Small intestine (tissue), 7 donors: Measurements from ENCODE around the gene KLK13. TPM values are rescaled to one million over a fixed set of nuclear protein-coding genes. Genes with fewer than 3 reads are reported as not detected.

Experiments used
- DNase-seq, 2 donors: peaks; one replicate each; pipeline versions ENCODE4 v3.0.0 to v3.0.0-alpha.2; 2013
- FAIRE-seq: peaks from 2 replicates; lab custom pipeline; 2012; peaks lifted over from hg19 to GRCh38; lab: Jason Lieb, UNC
- H3K27ac ChIP-seq, 3 donors: one replicate each; pipeline ENCODE4 v1.5.1; 2013; ENCODE audit warnings: low read length in 2 of 3, mild to moderate bottlenecking in 2 of 3, control low read depth in 1 of 3, inconsistent platforms in 1 of 3, low read depth in 1 of 3, moderate library complexity in 1 of 3
- H3K27me3 ChIP-seq, 3 donors: one replicate each; pipeline ENCODE4 v1.6.1; 2013; ENCODE audit warnings: low read length in 3 of 3, inconsistent platforms in 1 of 3; ENCODE audit not compliant: control insufficient read depth in 3 of 3, insufficient read depth in 3 of 3
- H3K36me3 ChIP-seq, 3 donors: one replicate each; pipeline ENCODE4 v1.6.1; 2013; ENCODE audit warnings: low read length in 3 of 3, inconsistent platforms in 1 of 3, low read depth in 1 of 3, mild to moderate bottlenecking in 1 of 3, moderate library complexity in 1 of 3; ENCODE audit not compliant: control insufficient read depth in 3 of 3, insufficient read depth in 2 of 3
- H3K4me1 ChIP-seq, 3 donors: one replicate each; pipeline ENCODE4 v1.6.1; 2013; ENCODE audit warnings: low read length in 2 of 3, inconsistent platforms in 1 of 3, low read depth in 1 of 3, mild to moderate bottlenecking in 1 of 3, moderate library complexity in 1 of 3; ENCODE audit not compliant: control insufficient read depth in 3 of 3, insufficient read depth in 2 of 3
- H3K4me3 ChIP-seq, 3 donors: one replicate each; pipeline ENCODE4 v1.5.1; 2013; ENCODE audit warnings: low read length in 3 of 3, control low read depth in 1 of 3, inconsistent platforms in 1 of 3, low read depth in 1 of 3, mild to moderate bottlenecking in 1 of 3, moderate library complexity in 1 of 3
- H3K9me3 ChIP-seq, 2 donors: one replicate each; pipeline ENCODE4 v1.6.1; 2013; ENCODE audit warnings: low read depth in 1 of 2, low read length in 1 of 2; ENCODE audit not compliant: control insufficient read depth in 2 of 2, insufficient read depth in 1 of 2
- WGBS, 3 donors: extraction: QIAGEN DNeasy Blood & Tissue Kit; methylation state at CpG; one replicate each; pipeline ENCODE4 v1.1.7; 2013; 5-methylcytosine and 5-hydroxymethylcytosine counted together
- polyA plus RNA-seq, 4 donors: library from polyadenylated mRNA; stranded (reverse) in 3 of 4; unstranded in 1 of 4; fragments of 200-250 nt in 3 of 4; fragments of 120-200 nt in 1 of 4; gene quantifications; one replicate each; pipeline versions ENCODE4 v1.2.1 to v1.2.3, GENCODE V29; 2013
- donor health status: healthy with polysubstance abuse.
- donor health status: control.
- donor health status: control.
- donor health status: Bipolar disorder and iron deficiency.
- donor health status: healthy.

KLK13 gene
- polyA plus RNA-seq, 4 donors, result 0.13 to 5.9 (median 2.5) TPM

DNA sequence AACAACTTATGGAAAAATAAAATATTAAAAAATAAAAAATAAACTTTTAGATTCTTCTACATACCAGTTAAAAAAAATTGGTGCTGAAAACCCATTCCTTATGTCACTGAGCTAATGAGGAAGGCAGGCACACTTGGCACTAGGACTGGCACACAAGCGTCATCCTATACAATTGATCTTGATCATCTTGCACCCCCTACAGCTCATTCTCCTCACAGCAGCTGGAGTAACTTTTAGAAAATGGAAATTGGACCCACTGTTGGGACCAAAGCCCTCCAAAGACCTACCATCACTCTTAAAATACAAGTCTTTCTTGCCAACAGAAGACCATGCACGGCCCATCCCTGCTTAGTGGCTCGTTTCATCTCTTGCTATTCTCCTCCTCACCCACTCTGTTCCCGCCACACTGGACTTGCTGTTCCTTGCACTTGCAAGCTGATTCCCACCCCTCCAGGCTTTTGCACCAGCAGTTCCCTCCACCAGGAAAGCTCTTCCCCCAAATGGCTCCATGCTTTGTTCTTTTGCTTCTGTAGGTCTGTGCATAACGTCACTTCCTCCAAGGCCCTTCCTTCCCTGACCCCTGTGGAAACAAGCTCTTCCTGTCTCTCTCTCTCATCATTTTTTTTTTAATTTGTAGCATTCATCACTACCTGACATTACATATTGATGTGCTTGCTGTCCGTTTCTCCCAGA lies 31.7 kb upstream of the KLK13 start:
- peaks cover 0 to 15% (median 2%) of the 10 kb centered on the region in 3 donors for H3K36me3 ChIP-seq
- H3K4me1 ChIP-seq, result no peaks in the 10 kb centered on the region
- no peaks in the 10 kb centered on the region for H3K9me3 ChIP-seq
- no peak for FAIRE-seq
- H3K27me3 ChIP-seq, result no peaks in the 10 kb centered on the region
- WGBS, 3 donors, result 74 to 88% (median 84%) methylated on average over 6 of the region's 6 CpGs
- H3K27ac ChIP-seq, result no peak overlapping the region
- no peak for DNase-seq
- H3K4me3 ChIP-seq, result no peak overlapping the region

DNA sequence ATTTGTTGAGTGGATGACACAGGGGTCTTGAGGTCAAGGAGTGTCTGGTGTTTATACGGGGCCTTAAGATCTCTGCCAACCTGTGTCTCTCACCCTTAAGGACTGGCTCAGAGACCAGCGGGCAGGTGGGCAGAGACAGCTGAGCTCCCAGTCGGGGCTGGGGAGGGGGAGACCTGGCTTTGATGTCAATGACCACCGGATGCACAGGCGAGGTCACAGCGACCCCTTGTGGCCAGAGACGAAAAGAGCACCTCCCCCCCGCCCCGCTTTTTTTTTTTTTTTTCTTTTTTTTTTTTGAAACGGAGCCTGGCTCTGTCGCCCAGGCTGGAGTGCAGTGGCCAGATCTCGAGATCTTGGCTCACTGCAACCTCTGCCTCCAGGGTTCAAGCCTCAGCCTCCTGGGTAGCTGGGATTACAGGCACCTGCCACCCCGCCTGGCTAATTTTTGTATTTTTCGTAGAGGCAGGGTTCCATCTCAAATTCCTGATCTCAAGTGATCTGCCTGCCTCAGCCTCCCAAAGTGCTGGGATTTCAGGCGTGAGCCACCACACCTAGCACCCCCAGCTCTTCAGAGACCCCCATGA lies 29.9 kb upstream of the KLK13 start:
- Histone ChIP-seq H3K9me3 (no peaks in the 10 kb centered on the region), H3K36me3 (peaks cover 0 to 12% (median 0%) of the 10 kb centered on the region in 3 donors), H3K27me3 (no peaks in the 10 kb centered on the region), H3K4me1 (no peaks in the 10 kb centered on the region), H3K27ac (no peak overlapping the region), H3K4me3 (no peak overlapping the region)
- no peak for FAIRE-seq
- DNase-seq, result peak in 1 of 2 donors; percentile 29
- WGBS, 3 donors, result 25 to 40% (median 35%) methylated on average over 12 to 15 of the region's 15 CpGs

DNA sequence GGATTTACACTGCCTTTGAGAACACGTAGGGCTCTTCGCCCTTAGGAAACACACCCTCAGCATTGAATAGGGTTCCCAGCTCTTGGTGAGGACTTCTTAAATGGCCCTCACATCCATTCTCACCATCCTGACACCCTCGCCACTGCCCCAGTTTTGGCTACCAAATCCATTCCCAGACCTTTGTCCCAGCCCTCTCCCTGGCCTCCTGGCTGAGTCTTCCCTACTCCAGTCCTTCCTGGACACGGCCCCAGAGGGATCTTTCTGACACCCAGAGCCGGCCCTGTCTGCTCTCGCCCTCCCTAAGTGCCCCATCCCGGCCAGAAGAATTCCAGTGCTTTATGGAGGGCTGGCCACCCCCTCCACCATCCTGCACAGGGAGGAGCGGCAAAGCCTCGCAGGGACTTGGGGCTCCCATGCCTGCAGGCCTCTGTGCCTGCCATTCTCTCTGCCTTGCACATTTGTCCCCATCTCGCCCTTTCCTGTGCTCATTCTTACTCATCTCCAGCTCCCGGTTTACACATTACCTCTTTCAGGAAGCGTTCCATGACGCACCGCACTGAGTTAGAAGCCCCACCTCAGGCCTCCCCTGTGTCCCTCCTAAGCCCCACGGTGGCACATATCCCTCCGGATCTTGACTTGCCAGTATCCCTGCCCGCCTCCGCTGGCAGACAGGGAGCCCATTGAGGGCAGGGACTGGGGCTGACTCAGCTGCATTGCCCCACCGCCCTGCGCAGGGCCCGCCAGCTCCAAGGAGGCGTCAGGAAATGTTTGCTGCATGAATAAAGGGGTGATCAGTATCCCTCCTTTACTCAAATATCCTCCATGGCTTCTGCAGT lies 28.8 kb upstream of the KLK13 start:
- no peak overlapping the region for H3K27ac ChIP-seq
- H3K4me3 ChIP-seq, result no peak overlapping the region
- no peaks in the 10 kb centered on the region for H3K4me1 ChIP-seq
- no peaks in the 10 kb centered on the region for H3K9me3 ChIP-seq
- 74 to 82% (median 75%) methylated on average over 22 of the region's 22 CpGs for WGBS, 3 donors
- DNase-seq (no peak), FAIRE-seq (no peak)
- H3K36me3 ChIP-seq, result peaks cover 0 to 8% (median 0%) of the 10 kb centered on the region in 3 donors
- H3K27me3 ChIP-seq, result no peaks in the 10 kb centered on the region

DNA sequence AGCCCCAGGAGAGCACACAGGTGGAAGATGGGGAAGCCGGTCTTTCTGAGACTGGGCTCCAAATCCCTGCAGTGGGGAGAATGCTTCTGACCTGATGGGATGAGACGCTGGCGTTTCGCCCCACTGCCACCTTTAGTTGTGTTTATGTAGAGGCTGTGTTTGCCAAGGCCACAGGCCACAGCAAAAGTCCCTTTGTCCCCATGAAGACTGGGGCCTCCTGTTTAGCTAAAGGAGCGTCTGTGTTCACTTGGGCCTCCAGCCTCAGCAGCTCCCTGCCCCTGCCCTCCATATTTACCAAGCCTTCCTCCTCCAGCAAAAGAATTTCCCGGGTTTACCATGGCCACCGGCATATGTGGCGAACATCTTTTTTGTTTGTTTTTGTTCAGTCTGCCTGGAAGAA lies 28.2 kb upstream of the KLK13 start:
- FAIRE-seq (no peak), DNase-seq (no peak)
- Histone ChIP-seq H3K36me3 (peaks cover 0 to 8% (median 0%) of the 10 kb centered on the region in 3 donors), H3K27me3 (no peaks in the 10 kb centered on the region), H3K9me3 (no peaks in the 10 kb centered on the region), H3K27ac (no peak overlapping the region), H3K4me1 (no peaks in the 10 kb centered on the region), H3K4me3 (no peak overlapping the region)
- WGBS, 3 donors, result 72 to 75% (median 74%) methylated on average over 8 of the region's 8 CpGs

DNA sequence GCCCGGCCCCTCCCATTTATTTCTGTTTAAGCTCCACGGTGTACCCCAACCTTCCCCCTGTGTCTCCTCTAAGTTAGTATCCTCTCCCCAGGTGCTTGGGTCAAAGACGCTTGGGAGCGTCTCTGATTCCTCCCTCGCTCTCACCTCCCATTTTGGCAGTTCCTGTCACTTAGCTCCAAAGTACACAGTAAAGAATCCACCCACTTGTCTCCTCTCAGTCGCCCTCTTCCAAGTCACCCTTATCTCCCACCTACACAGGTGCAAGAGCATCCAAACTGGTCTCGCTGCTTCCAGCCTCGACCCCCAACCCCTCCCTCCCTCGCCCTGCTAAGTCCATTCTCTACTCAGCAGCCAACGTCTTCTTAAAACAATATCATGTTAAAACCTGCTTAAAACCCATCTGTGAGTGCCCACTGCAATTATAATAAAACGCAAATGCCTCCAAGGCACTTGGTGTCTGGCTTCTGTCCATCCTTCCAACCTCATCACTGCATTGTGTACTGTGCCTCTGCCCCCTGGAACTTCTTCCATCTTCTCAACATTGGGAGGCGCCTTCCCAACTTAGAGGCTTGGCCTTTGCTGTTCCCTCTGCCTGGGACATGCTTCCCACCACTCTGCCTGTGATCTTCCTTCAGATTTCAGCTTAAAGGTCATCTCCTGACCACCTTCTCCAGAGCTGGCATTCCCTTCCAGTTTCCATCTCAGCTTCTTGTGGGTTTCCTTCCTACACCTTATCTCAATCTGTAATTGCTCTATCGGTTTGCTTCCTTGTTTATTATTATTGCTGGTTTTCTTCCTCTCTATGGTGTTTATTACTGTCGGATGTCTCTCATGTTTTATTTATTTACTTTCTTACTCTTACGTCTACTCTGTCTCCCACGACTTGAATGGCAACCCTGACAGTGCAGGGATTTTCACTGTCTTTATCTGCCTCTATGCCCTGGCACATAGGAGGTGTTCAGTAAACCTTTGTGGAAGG lies 27.3 kb upstream of the KLK13 start:
- H3K36me3 ChIP-seq, result peaks cover 0 to under 1% (median 0%) of the 10 kb centered on the region in 3 donors
- WGBS, 3 donors, result 24 to 54% (median 39%) methylated on average over 16 of the region's 16 CpGs
- FAIRE-seq, result no peak
- H3K9me3 ChIP-seq, result no peaks in the 10 kb centered on the region
- DNase-seq, result no peak
- H3K27me3 ChIP-seq, result no peaks in the 10 kb centered on the region
- no peaks in the 10 kb centered on the region for H3K4me1 ChIP-seq
- no peak overlapping the region for H3K4me3 ChIP-seq
- H3K27ac ChIP-seq, result no peak overlapping the region

DNA sequence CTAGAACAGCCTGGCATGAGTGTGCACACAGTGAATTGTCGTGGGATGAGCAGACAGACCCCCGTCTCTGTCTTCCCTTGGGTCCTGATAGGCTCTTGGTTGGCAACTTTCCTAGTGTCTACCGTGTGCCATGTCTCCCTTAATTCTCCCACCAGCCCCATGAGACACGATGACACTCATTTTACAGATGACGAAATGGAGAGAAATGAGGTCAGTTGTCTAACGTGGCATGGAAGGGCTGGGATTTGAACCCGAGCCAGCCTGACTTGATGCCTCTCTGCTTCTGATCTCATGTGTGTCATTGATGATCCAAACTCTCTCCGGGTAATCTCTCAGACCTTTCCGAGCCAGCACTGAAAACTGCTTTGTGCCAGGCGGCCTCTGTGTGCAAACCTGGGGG lies 26.2 kb upstream of the KLK13 start:
- H3K9me3 ChIP-seq, result no peaks in the 10 kb centered on the region
- 84 to 86% (median 85%) methylated on average over 10 of the region's 10 CpGs for whole genome bisulfite sequencing, 3 donors
- no peak for FAIRE-seq

DNA sequence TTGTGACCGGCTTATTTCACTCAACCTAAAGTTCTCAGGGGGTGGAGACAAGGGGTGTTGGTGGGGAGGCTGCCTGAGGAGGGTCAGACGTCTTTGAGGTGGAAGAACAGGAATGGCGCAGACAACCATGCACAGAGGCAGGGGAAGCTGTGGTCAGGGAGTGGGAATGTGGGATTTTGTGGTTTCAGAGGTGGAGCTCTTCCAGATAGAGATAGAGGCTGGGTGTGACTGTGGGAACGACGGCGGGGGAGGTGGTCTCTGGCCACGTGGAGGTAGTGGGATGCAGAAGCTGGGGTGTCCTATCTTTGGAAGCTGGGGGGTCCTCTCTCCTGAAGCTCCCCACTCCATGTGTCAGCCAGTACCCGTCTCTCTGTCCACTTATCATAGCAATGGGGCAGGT lies 25.6 kb upstream of the KLK13 start:
- Histone ChIP-seq H3K9me3 (no peaks in the 10 kb centered on the region), H3K4me3 (no peak overlapping the region), H3K4me1 (no peaks in the 10 kb centered on the region), H3K36me3 (no peaks in the 10 kb centered on the region), H3K27ac (no peak overlapping the region), H3K27me3 (no peaks in the 10 kb centered on the region)
- WGBS, 3 donors, result 61 to 67% (median 64%) methylated on average over 8 of the region's 8 CpGs
- no peak for DNase-seq
- no peak for FAIRE-seq

More for the DNA sequence above, 26.2 kb upstream of the KLK13 start:
- H3K4me3 ChIP-seq, result no peak overlapping the region
- no peaks in the 10 kb centered on the region for H3K4me1 ChIP-seq
- no peaks in the 10 kb centered on the region for H3K27me3 ChIP-seq
- H3K27ac ChIP-seq, result no peak overlapping the region
- no peaks in the 10 kb centered on the region for H3K36me3 ChIP-seq
- DNase-seq, result no peak
